Measurements from ENCODE around the gene YES1. TPM values are rescaled to one million over a fixed set of nuclear protein-coding genes. Genes with fewer than 3 reads are reported as not detected.
A peak's percentile ranks its signal among the peaks of the same experiment; 100 is the strongest.

Gene YES1
- total RNA-seq = 10 to 100 TPM in 1 of 2 experiments, 1 to 10 TPM in 1; 9.2 to 10.1 TPM

DNA sequence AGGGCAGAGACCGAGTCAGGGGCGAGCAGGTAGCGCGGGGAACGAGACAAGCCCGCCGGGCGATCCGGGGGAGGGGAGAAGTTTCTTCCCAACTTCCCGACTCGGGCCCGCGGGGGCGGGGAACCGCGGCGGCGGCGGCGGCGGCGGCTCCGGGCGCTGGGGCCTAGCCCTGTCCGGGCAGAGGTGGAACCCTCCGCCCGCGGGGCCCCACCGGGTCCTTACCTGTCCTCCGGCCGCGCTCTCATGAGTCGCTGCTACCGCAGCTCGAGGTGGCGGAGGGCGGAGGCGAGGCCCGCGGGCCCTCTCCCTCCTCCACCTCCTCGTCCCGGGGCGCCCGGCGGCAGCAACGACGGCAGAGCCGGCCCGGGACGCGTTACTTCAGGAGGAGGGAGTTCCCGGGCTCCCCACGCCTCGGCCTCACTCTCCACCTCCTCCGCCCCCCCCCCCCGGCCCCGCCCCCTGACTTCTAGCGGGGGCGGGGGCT lies at the start of gene YES1:
TSS of gene YES1 (minus strand) at position 351 of the 484 bp plus-strand sequence. CDS start 55,415 bp downstream, outside the sequence.
- no peaks in the 10 kb centered on the region for H3K9me3 Mint-ChIP-seq
- ChIA-PET CTCF (interaction anchor here (1.2 to 4.8 kb wide), 3 partner anchors 18 to 1761 kb away, joined by 3 to 18 read pairs (median 15); no protein-coding TSS in a partner anchor), POLR2A (no interaction called here)
- no peaks in the 10 kb centered on the region for H3K27me3 Mint-ChIP-seq
- H3K36me3 Mint-ChIP-seq (ENCODE audit: low read depth) = peaks cover 10% of the 10 kb centered on the region
- peak within 1 kb of the TSS; percentile 98 for H3K27ac Mint-ChIP-seq
- peaks cover 73% of the 10 kb centered on the region for H3K4me1 Mint-ChIP-seq
- peak; percentile 70 for DNase-seq
- peak within 1 kb of the TSS; percentile 92 for H3K4me3 Mint-ChIP-seq

DNA sequence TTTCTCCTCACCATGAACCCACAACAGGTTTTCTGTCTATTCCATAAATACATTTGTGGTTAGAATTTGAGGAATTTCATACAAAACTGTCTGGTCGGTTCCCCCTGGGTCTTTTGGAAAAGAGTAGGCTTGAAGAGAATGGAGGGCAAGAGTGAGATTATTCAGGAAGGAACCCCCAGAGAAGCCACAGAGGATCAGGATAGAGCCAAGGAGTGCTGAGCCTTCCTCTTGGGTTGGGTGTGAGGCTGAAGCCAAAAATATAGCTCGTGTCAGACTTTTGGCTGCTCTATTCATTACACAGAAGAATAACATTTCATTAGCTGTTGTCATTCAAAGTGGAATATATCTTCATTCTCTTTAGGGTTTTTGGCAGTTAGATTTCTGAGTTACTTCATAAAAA lies 45.9 kb upstream of the YES1 start:
- Mint-ChIP-seq H3K36me3 (ENCODE audit: low read depth) (no peaks in the 10 kb centered on the region), H3K4me3 (no peak overlapping the region), H3K27ac (no peak overlapping the region), H3K27me3 (peaks cover 5% of the 10 kb centered on the region), H3K9me3 (no peaks in the 10 kb centered on the region), H3K4me1 (no peaks in the 10 kb centered on the region)
- DNase-seq = no peak
- ChIA-PET CTCF (no interaction called here), POLR2A (no interaction called here)

DNA sequence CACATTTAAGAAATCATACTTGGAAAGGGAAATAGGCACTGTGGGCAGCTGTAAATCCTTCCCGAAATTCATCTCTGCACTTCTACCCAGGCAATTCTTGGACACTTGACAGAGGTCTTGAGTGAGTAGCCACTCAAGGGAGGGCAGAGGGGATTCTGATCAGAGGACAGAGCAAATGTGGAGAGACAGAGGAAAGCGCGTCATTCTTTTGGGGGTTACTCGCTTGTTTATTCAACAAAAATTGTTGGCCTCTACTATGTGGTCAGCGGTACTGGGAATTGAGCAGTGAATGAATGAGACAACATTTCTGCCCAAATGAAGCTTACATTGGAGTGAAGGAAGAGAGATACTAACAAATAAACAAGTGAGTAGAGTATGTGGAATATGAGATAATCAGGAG lies 41.4 kb upstream of the YES1 start:
- ChIA-PET CTCF (interaction anchor here (0.7 kb wide), 1 partner anchor 23 kb away, joined by 3 read pairs; no protein-coding TSS in a partner anchor), POLR2A (no interaction called here)
- Mint-ChIP-seq H3K27ac (no peak overlapping the region), H3K9me3 (no peaks in the 10 kb centered on the region), H3K4me1 (no peaks in the 10 kb centered on the region), H3K36me3 (ENCODE audit: low read depth) (no peaks in the 10 kb centered on the region), H3K4me3 (no peak overlapping the region), H3K27me3 (peaks cover 2% of the 10 kb centered on the region)
- DNase-seq = no peak

DNA sequence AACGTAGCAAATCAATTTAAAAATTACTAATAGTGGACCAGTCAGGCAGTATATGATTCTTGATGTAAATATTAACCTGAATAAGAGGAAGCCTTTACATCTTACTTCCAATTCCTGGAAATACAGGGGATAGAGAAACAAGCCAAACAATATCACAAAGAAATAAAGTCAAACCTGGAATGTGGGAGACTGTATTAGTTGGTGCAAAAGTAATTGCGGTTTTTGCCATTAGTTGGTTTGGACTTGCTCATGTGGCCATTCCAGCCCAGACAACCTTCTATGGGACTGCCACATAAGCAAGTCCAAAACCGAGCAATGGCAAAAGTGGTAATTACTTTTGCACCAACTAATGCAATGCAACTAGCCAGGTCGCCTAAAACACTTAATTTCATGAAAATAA lies 38.9 kb upstream of the YES1 start:
- Mint-ChIP-seq H3K36me3 (ENCODE audit: low read depth) (no peaks in the 10 kb centered on the region), H3K4me3 (no peak overlapping the region), H3K27ac (no peak overlapping the region), H3K9me3 (no peaks in the 10 kb centered on the region), H3K27me3 (no peaks in the 10 kb centered on the region), H3K4me1 (no peaks in the 10 kb centered on the region)
- POLR2A ChIA-PET = no interaction called here
- CTCF ChIA-PET = no interaction called here
- no peak for DNase-seq

DNA sequence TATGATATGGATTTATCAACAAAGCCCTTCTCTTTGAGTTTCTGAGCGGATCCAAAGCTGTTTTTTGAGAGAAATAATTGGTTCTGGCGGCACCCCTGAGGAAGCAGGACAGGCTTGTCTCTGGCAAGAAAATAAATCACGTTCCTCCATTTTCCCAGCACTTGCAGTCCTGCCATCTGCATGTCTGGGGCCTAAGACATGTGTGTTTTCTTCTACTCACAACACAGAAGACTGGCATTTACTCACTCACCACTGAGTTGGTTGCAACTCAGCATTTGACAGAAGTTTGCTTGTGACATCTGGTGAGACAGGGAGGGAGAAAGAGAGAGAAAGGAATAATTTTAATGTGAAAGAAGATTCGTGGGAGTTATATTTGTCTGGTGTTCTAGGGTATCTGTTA lies 37.0 kb upstream of the YES1 start:
- Mint-ChIP-seq H3K27me3 (no peaks in the 10 kb centered on the region), H3K9me3 (no peaks in the 10 kb centered on the region), H3K36me3 (ENCODE audit: low read depth) (no peaks in the 10 kb centered on the region), H3K27ac (no peak overlapping the region), H3K4me3 (no peak overlapping the region), H3K4me1 (no peaks in the 10 kb centered on the region)
- CTCF ChIA-PET = interaction anchor here (1.9 kb wide), 1 partner anchor 9 kb away, joined by 5 read pairs; no protein-coding TSS in a partner anchor
- DNase-seq = no peak
- POLR2A ChIA-PET = no interaction called here

DNA sequence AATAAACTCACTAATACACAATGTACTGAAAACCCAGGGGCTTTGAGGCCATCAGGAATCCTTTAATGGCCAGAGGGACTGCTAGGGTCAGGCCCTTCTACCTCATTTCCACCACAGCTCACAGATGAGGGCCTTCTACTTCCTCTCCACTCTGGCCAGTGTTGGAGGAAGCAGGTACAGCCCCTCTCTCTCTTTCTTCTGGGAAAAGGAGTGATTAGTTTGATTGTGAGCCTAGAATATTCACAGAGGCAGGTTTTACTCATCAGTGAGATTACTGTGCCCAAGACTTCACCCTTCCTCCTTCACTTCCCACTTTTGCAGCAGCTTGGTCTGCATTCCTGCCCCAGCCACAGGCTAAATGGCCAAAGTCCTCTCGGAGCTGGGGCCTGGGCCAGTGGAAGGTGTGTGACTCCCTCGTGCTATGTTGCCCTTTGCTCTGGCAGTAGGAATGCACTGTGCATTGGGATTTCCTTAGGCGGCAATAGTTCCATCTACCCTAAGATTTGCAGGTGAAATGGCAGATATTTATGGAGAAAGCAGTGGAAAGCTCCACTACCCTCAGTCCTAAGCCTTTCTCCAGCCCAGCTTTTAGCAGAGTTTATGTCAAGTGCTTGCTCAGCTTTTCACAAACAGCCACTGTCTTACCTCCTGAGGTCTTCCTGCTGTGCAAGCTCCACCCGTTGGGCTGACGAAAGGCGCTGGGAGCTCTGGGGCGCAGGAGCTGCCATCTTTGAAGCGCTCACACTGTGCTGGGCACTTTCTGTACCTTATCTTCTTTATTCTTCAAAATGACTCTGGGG lies 36.2 kb upstream of the YES1 start:
- ChIA-PET CTCF (interaction anchor here (0.8 to 1.9 kb wide), 2 partner anchors 8 to 62 kb away, joined by 3 to 5 read pairs; no protein-coding TSS in a partner anchor), POLR2A (no interaction called here)
- H3K27me3 Mint-ChIP-seq = no peaks in the 10 kb centered on the region
- H3K9me3 Mint-ChIP-seq = no peaks in the 10 kb centered on the region
- no peaks in the 10 kb centered on the region for H3K4me1 Mint-ChIP-seq
- no peak for DNase-seq
- H3K4me3 Mint-ChIP-seq = no peak overlapping the region
- no peaks in the 10 kb centered on the region for H3K36me3 Mint-ChIP-seq (ENCODE audit: low read depth)
- no peak overlapping the region for H3K27ac Mint-ChIP-seq

DNA sequence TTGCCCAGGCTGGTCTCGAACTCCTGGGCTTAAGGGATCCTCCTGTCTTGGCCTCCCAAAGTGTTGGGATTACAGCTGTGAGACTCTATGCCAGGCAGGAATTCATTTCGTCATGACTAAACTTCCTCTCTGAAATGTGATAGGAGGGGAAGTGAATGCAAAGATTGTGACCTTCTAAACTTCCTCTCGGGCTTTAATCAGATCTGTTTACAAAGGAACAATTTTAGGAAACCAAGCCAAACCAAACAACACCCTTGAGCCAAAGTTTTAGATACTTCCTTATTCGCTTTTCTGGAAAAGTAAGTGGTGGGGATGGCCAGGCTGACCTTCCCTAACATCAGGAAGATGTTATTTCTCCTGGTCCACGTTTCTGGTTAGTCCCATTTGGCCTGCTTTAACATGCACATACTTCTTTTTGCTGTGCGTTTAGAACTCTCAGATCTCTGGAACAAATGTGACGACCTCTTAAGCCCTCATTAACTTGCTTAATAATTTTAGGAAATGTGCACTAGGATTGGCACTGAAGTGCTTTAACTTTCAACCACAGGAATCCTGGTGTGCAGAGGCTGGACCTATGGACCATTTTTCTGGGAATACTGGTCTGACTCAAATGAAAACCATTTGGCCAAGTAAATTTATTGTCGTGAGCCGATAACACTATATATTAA lies 33.2 kb upstream of the YES1 start:
- no peak for DNase-seq
- H3K36me3 Mint-ChIP-seq (ENCODE audit: low read depth) = no peaks in the 10 kb centered on the region
- no peak overlapping the region for H3K4me3 Mint-ChIP-seq
- H3K27me3 Mint-ChIP-seq = peaks cover 11% of the 10 kb centered on the region
- H3K9me3 Mint-ChIP-seq = no peaks in the 10 kb centered on the region
- ChIA-PET POLR2A (no interaction called here), CTCF (interaction anchor here (1.6 kb wide), 1 partner anchor 10 kb away, joined by 5 read pairs; no protein-coding TSS in a partner anchor)
- H3K27ac Mint-ChIP-seq = no peak overlapping the region
- no peaks in the 10 kb centered on the region for H3K4me1 Mint-ChIP-seq

- Mint-ChIP-seq H3K4me1 (peaks cover 7% of the 10 kb centered on the region), H3K36me3 (ENCODE audit: low read depth) (no peaks in the 10 kb centered on the region), H3K9me3 (no peaks in the 10 kb centered on the region), H3K4me3 (no peak overlapping the region), H3K27ac (no peak overlapping the region), H3K27me3 (peaks cover 11% of the 10 kb centered on the region)
- ChIA-PET POLR2A (no interaction called here), CTCF (interaction anchor here (0.9 to 3.7 kb wide), 9 partner anchors 9 to 223 kb away, joined by 3 to 18 read pairs (median 3); partner anchors contain the start of genes ENOSF1 and YES1)
- DNase-seq = no peak
Measured at GRCh38 chr18:841647-842370, 29.8 kb upstream of the YES1 start.

DNA sequence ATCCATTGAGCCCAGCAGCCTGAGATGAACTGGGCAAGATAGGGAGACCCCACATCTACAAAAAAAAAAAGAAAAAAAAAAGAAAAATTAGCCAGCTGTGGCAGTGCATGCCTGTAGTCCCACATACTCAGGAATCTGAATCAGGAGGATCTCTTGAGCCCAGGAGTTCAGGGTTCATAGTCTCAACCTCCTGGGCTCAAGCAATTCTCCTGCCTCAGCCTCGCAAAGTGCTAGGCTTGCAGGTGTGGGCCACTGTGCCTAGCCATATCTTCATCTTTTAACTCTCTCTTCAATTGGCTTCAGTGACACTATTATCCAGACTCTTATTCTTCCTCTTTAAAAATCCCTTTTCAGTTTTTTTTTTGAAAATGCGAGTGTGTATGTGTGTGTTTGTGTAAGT lies 28.5 kb upstream of the YES1 start:
- no peak for DNase-seq
- Mint-ChIP-seq H3K4me1 (peaks cover 7% of the 10 kb centered on the region), H3K36me3 (ENCODE audit: low read depth) (no peaks in the 10 kb centered on the region), H3K9me3 (no peaks in the 10 kb centered on the region), H3K27me3 (peaks cover 11% of the 10 kb centered on the region), H3K27ac (no peak overlapping the region), H3K4me3 (no peak overlapping the region)
- POLR2A ChIA-PET = no interaction called here
- CTCF ChIA-PET = interaction anchor here (1.2 to 3.7 kb wide), 6 partner anchors 8 to 215 kb away, joined by 4 to 18 read pairs (median 6); partner anchors contain the start of gene YES1

DNA sequence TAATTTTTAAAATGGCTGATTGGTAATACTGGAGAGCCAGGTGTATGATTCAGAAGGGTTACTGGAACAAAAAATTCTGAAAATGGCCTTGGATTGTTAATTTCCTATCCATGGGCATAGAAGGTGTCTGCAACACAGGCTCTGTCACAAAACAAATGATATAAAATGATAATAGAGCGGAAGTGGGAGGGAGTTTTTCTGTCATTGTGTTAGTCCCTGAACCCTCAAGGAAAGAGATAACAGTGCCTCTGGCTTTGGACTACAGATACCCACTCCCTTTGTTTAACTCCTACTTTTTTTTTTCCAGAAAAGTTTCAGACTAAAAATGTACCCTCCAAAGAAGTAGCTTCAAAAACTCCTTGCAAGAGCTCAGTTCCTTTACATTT lies 28.0 kb upstream of the YES1 start:
- ChIA-PET POLR2A (no interaction called here), CTCF (interaction anchor here (0.8 to 3.7 kb wide), 15 partner anchors 8 to 232 kb away, joined by 3 to 18 read pairs (median 4); partner anchors contain the start of gene YES1)
- no peaks in the 10 kb centered on the region for H3K9me3 Mint-ChIP-seq
- H3K4me3 Mint-ChIP-seq = no peak overlapping the region
- H3K4me1 Mint-ChIP-seq = peaks cover 7% of the 10 kb centered on the region
- H3K36me3 Mint-ChIP-seq (ENCODE audit: low read depth) = no peaks in the 10 kb centered on the region
- no peak overlapping the region for H3K27ac Mint-ChIP-seq
- no peak for DNase-seq
- H3K27me3 Mint-ChIP-seq = peaks cover 11% of the 10 kb centered on the region

DNA sequence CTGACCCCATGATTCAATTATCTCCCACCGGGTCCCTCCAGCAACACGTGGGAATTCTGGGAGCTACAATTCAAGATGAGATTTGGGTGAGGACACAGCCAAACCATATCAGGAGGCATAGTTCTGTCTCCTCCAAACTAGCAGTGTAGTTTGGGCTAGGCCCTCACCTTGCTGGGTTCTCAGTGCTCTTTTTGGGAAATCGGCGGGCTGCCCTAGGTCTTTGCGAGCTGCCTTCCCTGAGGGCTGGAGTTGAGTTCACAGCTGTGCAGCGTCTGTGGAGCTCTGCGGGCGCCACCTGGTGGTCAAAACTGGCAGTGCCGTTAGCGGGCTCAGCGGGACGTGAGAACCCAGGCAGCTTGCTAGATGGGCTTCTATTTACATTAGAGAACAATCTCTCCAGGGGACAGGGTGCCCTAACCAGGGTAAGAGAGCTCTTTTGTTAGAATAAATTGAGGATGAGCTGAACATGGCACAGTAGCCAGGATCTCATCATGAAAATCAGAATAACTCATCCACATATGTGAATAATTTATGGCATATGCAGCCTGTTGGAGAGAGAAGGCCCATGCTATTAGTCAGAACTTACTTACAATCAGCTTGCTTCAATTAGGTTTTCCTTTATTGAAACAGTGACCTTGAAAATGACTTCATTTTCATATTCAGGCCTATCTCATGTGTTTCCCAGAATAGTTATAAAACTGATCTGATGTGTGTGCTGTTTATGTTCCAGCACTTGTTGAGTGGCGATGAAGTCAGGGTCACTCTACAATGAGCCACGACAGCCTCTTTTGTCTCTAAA lies 27.4 kb upstream of the YES1 start:
- peaks cover 11% of the 10 kb centered on the region for H3K27me3 Mint-ChIP-seq
- no peak overlapping the region for H3K4me3 Mint-ChIP-seq
- no peaks in the 10 kb centered on the region for H3K36me3 Mint-ChIP-seq (ENCODE audit: low read depth)
- H3K27ac Mint-ChIP-seq = no peak overlapping the region
- no peaks in the 10 kb centered on the region for H3K9me3 Mint-ChIP-seq
- peaks cover 7% of the 10 kb centered on the region for H3K4me1 Mint-ChIP-seq
- ChIA-PET CTCF (interaction anchor here (0.7 to 3.7 kb wide), 24 partner anchors 9 to 232 kb away, joined by 3 to 18 read pairs (median 4); partner anchors contain the start of genes ENOSF1 and YES1), POLR2A (interaction anchor here (0.5 to 0.6 kb wide), 2 partner anchors 96 to 260 kb away, joined by 3 to 6 read pairs; no protein-coding TSS in a partner anchor)
- DNase-seq = peak; percentile 88

DNA sequence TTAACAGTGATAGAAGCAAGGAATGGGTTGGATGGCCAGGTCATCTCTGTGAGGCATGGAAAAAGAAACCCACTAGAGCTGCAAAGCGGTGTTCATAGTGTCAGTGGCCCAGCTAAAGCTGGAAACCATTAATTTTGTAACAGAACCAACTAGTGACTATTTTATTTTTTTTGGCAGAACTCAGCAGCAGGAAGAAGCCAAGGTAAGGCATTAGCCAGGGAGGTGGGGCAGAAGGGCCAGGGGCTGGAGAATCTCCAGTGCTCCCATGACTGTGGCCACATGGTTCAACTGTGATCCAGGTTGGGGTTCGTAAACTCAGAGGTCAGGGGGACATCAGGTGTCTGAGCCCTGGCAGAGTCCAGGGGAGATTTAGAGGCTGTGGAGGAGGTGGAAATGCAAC lies 25.9 kb upstream of the YES1 start:
- POLR2A ChIA-PET = no interaction called here
- no peaks in the 10 kb centered on the region for H3K9me3 Mint-ChIP-seq
- DNase-seq = no peak
- H3K4me1 Mint-ChIP-seq = peaks cover 7% of the 10 kb centered on the region
- H3K27me3 Mint-ChIP-seq = peaks cover 15% of the 10 kb centered on the region
- H3K4me3 Mint-ChIP-seq = no peak overlapping the region
- CTCF ChIA-PET = no interaction called here
- H3K27ac Mint-ChIP-seq = no peak overlapping the region
- no peaks in the 10 kb centered on the region for H3K36me3 Mint-ChIP-seq (ENCODE audit: low read depth)

Measured in activated CD4-positive, alpha-beta T cell treated with anti-CD3 and anti-CD28 coated beads, Interleukin-2, amount 10 ng/mL, durations not matched to agents 7 days and 5 days (primary cell).